ENCODE results near the gene ITIH1.

ITIH1 gene

GRCh38 chr3:52790741-52791140, 13.3 kb downstream of the ITIH1 start:
- DNase-seq (ENCODE audit: low read depth) = no peak
- no peak overlapping the region for H3K4me3 ChIP-seq (ENCODE audit: control insufficient read depth, low read depth, low read length)
- TF ChIP-seq CTCF (conservative IDR thresholded peaks at IDR 0.05; ENCODE audit: control insufficient read depth, insufficient read depth, low read depth, low read length) = no peak

DNA sequence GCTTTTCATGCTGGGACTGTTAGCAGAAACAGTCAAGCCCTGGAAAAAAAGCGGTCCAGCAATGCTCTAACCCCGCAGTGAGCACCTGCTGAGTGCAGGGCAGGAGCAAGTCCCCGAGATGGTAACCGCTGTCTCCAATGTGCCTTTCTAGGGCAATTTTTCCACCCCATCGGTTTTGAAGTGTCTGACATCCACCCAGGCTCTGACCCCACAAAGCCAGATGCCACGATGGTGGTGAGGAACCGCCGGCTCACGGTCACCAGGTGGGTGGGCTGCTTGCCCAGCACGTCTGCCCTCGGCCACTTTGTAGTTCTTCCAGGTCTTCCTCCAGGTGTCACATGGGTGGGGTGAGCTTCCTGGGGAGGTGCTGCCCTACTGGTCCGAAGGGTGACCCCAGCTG, 14.0 kb downstream of the ITIH1 start:
- H3K4me3 ChIP-seq (ENCODE audit: control insufficient read depth, low read depth, low read length) = no peak overlapping the region
- TF ChIP-seq CTCF (conservative IDR thresholded peaks at IDR 0.05; ENCODE audit: control insufficient read depth, insufficient read depth, low read depth, low read length) = no peak
- DNase-seq (ENCODE audit: low read depth) = no peak

DNA sequence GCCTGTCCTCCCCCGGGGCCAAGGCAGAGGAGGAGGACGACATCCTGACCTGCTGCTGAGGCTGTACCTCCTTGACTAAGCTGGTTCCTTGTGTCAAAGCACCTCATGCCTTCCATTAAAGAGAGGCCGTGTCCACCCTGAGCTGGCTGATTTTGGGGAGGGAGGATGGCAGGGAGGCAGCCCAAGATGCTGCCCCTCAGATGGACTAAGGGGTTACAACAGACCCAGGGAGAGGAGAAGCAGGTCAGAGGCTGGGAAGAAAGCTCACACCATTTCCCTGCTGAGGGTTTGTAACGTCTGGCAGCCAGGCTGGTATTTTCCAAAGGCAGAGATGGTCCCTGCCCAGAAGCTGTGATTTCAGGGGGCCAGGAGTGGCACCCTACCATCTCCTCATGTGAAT, 14.5 kb downstream of the ITIH1 start:
- no peak for DNase-seq (ENCODE audit: low read depth)
- H3K4me3 ChIP-seq (ENCODE audit: control insufficient read depth, low read depth, low read length) = no peak overlapping the region
- no peak for TF ChIP-seq CTCF (conservative IDR thresholded peaks at IDR 0.05; ENCODE audit: control insufficient read depth, insufficient read depth, low read depth, low read length)

- H3K4me3 ChIP-seq (ENCODE audit: control insufficient read depth, low read depth, low read length) = no peak overlapping the region
- no peak for TF ChIP-seq CTCF (conservative IDR thresholded peaks at IDR 0.05; ENCODE audit: control insufficient read depth, insufficient read depth, low read depth, low read length)
- no peak for DNase-seq (ENCODE audit: low read depth)
Measured at GRCh38 chr3:52792413-52792812, 15.0 kb downstream of the ITIH1 start.

- H3K4me3 ChIP-seq (ENCODE audit: control insufficient read depth, low read depth, low read length) = no peak overlapping the region
- DNase-seq (ENCODE audit: low read depth) = peak; percentile 28
- TF ChIP-seq CTCF (conservative IDR thresholded peaks at IDR 0.05; ENCODE audit: control insufficient read depth, insufficient read depth, low read depth, low read length) = no peak
Measured at GRCh38 chr3:52792961-52793695, 15.7 kb downstream of the ITIH1 start.

DNA sequence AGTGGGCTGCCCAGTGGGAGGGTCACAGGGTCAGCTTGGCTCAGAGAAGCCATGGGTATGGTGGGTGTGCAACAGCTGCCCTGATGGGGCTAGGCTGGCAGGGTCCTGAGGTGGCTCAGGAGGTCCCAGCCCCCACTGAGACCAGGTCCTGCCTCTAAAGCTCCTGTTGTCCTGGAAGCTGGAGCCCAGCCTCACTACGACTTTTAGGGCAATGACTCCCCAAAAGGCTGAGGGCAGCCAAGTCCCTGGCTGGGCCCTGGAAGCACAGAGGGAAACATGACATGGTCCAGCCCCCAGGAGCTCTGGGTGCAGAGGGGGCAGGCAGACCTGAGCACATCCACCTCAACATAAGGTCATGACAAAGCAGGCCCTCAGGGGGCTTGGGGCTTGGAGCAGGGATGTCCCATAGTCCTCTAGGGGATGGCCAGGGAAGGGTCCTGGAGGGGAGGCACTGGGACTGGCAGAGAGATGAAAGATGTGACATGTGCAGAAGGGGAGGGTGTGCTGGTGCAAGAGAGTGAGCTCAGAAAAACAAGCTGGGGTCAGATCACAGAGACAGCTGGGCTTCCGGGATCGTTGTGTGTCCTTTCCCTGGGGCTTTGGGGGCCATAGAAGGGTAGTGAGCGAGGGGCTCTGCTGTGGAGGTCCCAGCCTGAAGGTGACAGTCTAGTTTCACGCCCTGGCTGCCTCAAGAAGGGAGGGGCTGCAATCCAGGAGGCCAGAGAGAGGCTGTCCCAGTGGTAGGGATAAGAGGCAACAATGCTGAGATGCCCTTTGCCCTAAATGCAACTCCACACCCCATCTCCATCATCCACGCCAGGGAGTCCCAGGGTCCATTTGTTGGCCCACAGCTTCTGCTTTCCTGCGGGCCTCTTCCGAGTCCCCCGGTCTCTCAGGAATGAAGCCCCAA, 16.6 kb downstream of the ITIH1 start:
- DNase-seq (ENCODE audit: low read depth) = no peak
- TF ChIP-seq CTCF (conservative IDR thresholded peaks at IDR 0.05; ENCODE audit: control insufficient read depth, insufficient read depth, low read depth, low read length) = no peak
- H3K4me3 ChIP-seq (ENCODE audit: control insufficient read depth, low read depth, low read length) = no peak overlapping the region
